ENCODE measurements around the gene SPARC.
"Not testable (repeated sequence)": the region's sequence is repeated elsewhere in the genome, so short reads cannot be mapped to it uniquely, and the experiment has no call there.

Gene SPARC

DNA sequence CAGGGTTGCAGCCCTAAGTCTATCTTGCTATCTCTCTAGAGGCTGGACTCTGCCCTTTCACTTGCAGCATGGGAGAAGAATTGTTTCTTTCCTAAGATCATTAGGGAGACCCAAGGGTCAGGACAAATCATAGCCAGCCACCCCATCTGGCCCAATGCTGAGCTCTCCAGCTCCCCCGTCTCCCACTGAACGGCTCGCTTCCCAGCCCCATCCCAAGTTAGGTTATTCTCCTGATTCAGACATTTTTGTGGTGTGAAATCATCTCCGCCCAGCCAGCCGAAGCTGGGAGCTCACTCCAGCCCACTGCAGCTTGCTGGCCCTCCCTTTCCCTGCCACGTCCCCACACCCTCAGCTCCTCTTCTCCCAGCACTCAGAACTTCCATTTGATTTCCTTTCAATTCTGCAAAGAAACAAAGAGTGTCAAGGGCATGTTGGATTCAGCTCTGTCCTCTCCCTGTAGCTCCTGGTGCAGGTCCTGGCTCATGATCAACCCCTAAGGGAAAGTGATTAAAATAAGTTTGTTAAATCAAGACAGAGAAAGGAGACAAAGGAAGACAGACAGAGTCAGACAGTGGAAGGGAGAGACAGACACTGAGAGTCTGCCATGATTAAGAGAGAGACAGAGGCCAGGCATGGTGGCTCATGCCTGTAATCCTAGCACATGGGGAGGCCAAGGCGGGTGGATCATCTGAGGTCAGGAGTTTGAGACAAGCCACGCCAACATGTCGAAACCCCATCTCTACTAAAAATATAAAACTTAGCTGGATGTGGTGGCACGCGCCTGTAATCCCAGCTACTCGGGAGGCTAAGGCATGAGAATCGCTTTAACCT is 12.6 kb upstream of the SPARC start:
- no peak for FAIRE-seq

DNA sequence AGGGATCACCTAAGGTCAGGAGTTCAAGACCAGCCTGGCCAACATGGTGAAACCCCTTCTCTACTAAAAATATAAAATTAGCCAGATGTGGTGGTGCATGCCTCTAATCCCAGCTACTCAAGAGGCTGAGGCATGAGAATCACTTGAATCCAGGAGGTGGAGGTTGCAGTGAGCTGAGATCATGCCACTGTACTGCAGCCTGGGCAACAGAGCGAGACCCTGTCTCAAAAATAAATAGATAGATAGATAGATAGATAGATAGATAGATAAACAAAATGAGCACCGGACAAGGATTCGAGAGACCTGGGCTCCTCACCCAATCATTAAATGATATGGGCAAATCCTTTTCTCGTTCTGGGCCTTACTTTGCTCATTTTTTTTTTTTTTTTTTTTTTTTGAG is 11.4 kb upstream of the SPARC start:
- not testable (repeated sequence) for FAIRE-seq

DNA sequence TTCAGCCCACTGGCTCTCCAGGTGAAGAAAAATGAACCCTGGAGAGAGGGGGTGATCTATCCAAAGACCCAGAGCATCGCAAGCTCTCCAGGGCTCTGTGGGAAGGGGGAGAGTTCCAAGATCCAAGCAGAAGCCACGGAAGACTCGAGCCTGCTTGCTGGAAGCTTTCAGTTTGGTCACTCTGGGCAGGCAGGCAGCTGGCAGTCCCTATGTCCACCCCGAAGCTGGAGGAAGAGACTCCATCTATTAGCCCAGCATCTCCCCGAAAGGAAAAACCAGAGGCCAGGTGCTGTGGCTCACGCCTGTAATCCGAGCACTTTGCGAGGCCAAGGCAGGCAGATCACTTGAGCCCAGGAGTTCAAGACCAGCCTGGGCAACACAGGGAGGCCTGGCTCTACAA is 10.7 kb upstream of the SPARC start:
- FAIRE-seq: no peak

DNA sequence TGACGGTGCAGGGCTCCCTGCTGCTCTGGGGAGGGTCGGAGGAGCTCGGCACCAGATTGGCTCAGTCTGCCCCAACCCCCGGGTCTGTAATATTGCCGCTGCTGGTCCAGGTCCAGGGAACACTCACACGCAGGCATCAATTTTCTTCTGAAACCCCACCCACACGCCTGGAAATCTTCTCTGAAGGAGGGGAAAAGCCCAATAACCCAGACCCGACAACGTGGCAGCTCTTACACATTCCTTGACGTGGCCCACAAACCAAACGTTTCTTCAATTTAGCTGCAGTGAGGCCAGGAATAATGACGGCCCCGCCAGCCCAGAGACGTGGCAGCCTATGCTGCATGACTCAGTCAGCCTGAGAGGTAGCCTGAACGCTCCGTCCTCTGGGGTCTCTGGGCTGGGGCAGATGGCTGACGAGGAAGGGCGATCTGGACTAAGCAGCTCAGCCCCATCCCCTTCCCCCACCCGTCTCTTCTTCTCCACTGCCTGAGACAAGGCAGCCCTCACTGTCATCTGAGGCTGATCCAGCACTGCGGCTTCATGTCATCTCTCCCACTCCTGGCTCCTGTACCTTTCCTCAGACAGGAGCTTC is 9.9 kb upstream of the SPARC start:
- no peak for FAIRE-seq

DNA sequence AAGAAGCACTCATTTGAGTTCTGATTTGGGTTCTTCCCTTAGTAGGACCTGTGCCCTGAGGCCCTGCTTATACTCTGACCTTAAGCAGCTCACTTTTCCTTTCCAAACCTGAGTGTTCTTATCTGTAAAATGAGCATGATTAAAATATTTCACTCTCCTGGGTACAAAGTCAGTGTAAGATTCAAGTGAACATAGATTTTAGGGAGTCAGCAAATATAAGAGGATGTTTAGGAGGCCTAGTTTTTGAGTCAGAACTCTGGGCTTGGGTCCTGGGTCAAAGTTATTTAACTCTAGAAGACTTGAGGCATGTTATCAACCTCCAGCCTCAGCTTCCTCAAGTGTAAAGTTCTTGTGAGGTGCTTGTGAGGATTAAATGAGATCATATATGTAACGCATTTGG is 8.7 kb upstream of the SPARC start:
- FAIRE-seq: no peak

DNA sequence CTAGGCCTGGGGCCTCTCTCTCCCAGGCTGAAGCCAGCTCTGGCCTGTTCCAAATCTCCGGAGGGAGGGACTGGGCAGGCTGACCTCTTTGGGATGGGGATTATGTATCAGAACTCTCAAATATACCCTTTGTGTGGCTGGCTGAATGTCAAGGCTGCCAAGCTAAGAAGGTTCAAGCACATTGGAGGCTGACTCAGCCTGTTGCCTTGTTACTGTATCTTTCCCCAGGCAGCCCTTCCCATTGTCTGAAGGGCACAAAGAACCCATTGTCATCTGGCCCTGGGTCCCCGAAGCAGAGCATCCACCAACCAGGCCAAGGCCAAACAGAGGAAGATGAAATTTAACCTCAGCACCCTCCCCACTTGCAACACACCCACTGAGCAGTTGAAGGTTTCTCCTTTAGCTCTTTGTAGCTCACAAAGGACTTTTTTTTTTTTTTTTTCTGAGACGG is 7.3 kb upstream of the SPARC start:
- FAIRE-seq: no peak

DNA sequence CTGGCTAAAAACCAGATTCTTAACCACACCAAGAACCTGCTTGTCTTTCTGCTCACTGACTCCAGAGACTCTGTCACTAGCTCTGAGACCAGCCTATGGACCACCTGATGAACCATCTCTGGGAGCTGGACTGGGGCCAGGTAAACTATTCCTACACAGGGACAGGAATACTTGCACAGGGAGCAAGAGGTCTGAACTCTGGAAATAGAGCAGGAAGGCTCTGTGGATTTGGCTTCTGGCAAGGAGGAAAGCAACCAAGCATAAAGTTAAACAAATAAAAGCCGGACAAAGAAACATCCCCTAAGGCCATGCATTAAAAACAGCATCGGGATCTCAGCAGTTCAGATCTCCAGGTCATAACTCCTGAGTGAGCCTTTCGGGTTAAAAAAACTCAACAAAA is 5.6 kb upstream of the SPARC start:
- FAIRE-seq: no peak

DNA sequence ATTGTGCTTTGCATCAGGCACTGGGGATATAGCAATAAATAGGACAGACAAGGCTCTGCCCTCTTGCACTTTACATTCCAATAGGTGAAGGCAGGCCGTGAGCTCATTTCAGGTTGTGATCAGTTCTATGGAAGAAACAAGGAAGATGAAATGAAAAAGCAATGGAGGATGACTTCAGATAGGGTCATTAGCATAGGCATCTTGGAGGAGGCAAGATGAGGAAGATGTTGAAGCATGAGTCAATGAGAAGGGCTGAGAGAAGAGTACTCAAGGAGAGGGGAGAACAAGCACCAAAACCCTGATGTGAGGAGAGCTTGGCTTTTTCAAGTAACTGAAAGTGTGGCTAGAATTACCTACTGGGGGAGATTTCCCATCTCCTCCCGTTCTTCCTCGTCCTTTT is 5.0 kb upstream of the SPARC start:
- no peak for FAIRE-seq

DNA sequence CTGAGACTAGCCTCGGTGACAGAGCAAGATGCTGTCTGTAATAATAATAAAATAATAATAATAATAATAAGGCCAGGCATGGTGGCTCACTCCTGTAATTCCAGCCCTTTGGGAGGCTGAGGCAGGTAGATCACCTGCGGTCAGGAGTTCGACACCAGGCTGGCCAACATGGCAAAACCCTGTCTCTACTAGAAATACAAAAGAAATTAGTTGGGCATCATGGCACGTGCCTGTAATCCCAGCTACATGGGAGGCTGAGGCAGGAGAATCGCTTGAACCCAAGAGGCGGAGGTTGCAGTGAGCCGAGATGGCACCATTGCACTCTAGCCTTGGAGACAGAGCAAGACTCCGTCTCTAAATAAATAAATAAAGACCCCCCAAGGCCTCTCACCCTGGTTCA is 2.9 kb upstream of the SPARC start:
- FAIRE-seq: not testable (repeated sequence)

DNA sequence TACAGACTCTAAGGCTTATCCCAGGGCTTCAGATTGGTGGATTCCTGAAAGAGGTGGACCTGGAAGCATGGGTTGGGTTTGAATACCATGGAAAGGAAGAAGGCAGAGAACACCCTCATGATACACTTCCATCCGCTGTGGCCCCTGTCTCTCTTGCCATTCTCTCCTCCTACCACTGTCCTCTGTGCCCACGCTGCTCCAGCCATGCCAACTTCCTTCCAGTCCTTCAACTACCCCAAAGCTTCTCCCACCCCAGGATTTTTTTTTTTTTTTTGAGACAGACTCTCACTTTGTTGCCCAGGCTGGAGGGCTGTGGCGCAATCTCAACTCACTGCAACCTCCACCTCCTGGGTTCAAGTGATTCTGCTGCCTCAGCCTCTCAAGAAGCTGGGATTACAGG is 1.7 kb upstream of the SPARC start:
- no peak for FAIRE-seq

DNA sequence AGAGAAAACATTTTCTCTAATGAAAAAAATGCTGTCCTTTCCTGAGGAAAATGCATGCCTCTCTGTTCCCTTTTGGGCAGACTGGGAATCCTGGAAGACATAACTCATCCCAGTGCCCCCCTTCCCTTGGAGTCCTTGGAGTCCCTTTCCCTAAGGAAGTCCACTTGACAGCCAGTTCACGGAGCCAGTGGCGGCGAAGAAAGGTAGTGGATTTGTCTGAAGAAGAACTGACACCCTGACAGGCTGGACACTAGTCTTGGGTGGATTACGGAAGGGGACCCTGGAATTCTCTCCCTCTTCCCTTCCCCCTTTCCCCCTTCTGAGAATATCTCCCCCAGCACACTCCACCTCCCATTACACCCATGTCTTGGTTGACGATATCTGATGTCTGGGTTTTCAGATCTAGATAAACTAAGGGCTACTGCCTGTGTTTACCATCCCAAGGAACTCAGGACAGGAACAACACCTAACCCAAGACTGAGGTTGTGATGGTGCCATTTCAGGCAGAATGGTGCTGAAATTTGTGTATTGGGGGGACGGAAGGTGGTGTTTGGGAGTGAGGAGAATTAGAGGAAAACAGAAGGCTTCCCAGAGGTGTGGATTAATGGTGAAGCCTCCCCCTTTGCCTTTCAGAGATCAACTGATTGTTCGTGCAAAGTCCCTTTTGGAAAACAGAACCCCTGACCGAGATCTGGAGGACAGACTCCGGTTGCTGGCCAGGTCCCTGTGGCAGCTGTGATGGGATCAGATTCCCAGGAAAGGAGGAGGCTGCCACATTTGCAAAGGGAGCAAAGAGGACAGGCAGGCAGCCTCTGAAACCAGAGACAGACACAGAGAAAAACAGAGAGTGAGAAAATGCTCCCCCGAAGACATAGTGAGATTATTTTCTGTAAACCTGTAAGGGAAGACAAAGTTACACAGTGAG is 704 bp downstream of the SPARC start:
- no peak for FAIRE-seq

DNA sequence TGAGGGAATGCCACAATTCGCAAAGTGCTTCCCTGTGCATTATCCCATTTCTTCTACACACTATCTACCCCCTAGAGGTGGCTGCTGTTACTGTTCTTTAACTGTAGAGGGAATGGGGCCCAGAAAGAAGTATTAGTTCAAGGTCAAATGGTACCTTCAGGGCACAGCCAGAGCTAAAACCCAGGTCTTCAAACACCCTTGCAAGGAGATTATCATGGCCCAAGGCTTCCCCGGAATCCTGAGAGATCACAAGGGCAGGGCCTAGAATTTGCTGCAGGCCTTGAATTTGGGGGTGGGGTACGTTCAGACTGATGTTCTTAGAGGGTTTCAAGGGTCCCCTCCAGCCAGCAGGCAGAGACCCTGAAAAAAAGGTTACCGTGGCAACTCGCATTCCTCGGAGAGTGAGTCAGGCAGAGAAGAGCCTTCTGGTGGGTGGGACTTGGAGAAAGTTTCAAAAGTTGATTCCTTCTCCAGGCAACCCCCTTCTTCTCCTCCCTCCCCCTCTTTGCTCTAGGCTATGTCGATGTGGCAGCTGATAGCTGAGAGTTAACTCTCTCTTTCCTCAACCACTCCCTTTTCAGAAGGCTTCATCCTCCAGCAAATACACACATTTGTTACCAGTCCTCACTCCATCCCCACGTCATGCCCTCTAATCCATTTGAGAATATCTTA is 1.9 kb downstream of the SPARC start:
- FAIRE-seq: no peak

DNA sequence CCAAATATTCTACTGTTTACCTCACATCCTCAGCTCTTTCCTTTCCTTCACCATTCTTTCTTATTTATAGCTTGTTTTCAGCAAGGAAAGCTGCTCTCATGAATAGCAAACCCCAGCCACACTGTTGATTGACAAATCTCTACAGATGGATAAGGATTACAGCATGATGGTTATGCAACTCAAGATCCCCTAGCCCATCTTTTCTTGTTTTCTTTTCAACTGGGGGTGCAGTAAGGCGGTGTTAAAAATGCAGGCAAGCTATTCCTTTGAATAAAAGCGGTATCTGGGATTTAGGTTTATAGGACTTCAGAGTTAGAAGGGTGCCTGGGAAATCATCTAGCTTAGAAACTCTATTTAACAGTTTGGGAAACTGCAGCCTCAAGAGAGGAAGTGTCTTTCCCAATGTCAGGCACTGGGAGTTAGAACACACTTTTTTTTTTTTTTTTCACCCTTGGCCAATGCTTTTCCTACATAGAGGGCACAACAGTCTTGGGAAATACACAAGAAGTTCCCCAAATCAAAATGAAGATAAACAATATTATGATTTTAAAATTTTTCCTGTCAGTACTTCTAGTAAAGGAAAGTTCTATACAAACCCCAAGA is 2.6 kb downstream of the SPARC start:
- no peak for FAIRE-seq

DNA sequence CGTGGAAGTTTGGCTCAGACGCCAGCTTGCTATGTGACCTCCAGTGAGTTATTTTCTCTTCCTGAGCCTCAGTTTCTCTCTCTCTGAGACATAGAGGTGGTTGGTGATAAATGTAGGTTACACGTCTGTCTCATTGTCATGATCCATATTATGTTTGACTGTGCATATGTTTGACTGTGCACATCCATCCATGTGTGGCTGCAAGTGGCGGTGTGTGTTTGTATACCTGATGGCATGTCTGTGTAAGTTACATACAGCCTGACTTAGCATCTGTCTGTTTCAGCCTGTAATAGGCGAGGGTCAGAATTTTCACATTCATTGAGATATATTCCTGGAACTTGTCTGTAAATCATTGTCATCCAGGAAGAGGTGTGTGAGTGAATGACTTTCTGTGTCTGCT is 3.3 kb downstream of the SPARC start:
- FAIRE-seq: no peak

DNA sequence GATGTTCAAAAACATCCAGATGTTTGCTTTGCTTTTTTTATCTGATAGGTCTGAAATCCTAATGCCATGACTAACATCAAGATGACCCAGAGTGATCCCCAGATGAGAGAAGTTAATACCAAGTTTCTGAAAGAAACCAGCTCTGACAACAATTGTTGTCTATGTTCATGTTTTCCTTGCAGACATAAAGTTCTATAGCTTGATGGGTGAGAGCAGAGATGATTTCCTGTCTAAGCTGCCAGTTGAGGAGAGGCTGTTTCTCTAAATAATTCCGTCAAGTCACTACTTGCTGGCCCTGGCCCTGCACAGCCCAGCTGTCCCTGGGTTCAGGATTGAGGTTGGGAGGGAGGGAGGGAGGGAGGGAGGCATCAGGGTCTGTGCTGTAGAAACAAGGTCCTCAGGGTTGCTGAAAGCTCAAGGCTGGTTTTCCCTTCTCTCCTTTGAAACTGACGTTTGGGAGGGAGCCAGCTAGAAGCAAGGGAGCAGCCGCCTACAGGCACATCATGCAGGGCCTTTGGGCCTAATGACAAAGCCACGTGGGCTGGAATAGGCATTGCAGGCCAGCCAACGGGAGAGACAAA is 3.9 kb downstream of the SPARC start:
- FAIRE-seq: no peak

DNA sequence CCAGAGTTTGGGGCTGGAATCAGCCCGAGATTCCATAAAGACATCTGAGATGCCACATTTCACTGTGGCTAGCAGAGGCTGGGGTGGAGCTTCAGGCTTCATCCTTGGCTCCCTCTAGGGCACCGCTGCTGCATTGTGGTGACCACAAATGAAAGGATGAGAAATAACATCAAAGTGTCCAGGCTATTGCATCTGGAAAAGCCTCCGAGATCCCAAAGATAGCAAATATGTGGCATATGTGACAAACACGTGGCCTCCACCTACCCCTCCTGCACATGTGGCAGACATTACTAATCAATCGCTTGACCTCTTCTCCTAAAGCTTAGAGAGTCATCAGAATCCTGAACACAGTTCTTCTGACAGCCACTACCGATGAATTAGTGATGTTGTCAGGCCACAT is 4.5 kb downstream of the SPARC start:
- no peak for FAIRE-seq

DNA sequence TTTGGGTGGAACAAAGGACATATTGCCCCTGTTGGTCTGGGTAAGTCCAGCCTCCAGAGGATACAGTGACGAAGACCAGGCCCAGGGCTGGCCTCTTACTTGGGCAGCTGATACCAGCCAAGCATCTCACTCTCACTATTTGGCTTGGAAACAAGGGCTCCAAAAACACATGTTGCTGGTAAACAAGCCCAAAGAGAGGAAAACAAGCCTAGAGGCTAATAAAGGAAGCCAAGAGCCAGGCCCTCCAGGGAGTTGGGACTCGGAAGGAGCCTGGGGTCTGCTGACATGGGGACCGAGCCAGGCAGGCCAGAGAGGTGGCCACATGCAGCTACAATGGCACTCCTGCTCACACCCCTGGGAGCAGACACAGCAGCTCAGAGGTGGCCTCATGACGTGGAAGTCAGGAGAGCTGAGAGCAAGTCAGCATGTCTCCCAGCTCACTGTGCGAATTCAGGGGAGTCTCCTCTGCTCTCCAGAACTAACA is 5.7 kb downstream of the SPARC start:
- no peak for FAIRE-seq

DNA sequence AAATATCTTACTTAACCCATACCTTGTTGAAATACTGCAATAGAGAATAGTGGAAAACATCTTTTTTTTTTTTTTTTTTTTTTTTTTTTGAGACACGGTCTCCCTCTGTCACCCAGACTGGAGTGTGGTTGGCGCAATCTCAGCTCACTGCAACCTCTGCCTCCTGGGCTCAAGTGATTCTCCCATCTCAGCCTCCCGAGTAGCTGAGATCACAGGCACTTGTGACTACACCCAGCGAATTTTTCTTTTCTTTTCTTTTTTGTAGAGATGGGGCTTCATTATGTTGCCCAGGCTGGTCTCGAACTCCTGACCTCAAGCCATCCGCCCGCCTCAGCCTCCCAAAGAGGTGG is 6.6 kb downstream of the SPARC start:
- not testable (repeated sequence) for FAIRE-seq

DNA sequence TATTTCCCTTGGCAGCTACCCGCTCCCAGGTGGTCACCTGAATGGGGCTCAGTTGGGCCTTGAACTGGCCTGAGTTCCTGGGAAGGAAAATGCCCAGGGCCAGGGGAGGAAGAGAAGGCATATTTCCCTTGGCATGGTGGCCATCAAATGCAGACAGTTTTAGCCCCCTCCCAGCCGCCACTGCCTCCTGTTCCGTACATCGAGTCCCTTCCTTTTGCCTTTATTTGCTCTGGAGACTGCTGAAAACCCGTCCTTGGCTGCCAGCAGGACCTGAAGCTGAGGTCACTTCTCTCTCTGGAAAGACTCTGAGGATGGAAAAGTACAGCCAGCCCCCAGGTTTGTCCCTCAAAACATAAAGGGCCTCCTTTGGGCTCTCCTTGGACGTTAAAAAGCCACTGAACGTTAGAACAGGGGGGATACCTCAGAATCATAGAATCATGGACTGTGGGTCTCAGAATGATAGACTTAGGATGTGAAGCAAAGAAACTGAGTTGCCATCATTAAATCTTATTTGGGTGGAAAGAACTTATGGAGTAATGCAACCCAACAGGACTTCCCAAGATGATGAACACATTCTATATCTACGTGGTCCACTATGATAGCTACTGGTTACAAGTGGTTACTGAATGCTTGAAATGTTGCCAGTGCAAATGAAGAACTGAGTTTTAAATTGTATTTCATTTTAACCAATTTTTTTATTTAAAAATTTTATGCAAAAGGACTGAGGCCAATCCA is 7.1 kb downstream of the SPARC start:
- FAIRE-seq: no peak

DNA sequence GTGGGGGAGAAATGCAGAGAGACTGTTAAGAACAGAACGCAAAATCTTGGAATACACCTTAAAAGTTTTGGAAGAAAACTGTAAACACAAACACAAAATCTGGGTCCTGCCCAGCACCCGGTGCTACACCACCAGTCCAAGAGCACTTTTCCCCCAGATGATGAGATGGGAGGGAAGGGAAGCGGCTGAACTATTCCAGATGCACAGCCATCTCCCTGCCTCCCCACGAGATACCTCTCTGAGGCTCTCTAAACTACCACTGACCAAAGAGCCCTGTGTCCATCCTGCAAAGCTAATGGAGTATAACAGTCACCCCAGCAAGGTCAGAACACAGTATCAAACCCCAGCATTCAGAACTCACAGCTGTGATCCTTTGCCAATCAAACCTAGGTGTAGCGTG is 8.0 kb downstream of the SPARC start:
- FAIRE-seq: no peak

DNA sequence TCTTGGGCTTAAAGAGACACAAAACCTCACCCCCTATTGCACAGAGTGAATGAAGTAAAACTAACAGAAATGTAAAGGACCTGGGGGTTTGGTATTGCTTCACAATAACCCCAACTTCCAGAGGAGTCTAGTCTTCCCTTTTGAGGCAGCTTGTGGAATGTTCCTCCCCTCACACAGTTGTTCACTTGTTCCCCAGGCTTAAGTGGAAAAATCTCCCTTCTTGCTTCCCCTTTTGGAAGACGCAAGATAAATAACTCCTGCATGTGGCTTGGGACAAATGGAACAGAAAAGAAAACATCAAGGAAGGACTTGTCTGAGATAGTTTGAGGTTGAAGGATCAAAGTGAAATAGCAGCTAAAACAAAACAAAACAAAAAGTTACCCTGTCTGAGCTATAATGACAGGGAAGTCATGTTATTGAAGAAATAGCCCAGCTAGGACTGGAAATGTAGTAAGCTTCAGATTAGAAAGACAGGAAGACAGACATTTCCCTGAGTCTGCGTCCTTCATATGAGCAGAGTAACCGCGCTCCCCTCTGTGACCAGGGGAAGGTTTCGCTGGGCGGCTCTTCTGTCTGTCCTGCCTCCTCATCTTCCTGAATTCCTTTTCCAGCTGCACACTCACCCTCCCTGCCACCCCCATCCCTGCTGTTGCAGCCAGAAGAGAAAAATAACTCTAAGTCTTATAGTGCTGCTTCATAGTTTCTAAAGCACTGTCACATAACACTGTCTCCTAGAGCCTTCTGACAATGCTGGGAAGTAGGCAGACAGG is 8.8 kb downstream of the SPARC start:
- FAIRE-seq: no peak
